Measurements from ENCODE around the gene C1QTNF1.

DNA sequence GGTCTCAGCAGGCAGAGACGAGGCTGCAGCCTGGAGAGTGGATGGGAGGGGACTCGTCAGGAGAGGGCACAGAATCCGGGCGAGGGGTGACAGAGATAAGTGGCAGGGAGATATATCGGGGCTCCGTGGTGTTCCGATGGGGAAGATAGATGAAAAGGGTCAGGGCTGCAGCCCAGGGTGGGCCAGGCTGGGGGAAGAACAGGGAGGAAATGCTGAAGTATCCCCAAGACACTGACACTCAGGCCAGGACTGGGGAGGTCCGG, 46.4 kb upstream of the C1QTNF1 start:
- TF ChIP-seq GATA2 (IDR thresholded peaks at IDR 0.05; ENCODE audit: low read depth, low read length) (no peak), GATA3 (IDR thresholded peaks at IDR 0.05; ENCODE audit: low read depth, low read length) (no peak)
